ENCODE measurements around the gene PKNOX2. TPM values are rescaled to one million over a fixed set of nuclear protein-coding genes. Genes with fewer than 3 reads are reported as not detected.

PKNOX2 gene
- total RNA-seq, 4 donors from 2014 or later = 1.5 to 8.2 (median 3.6) TPM

- Histone ChIP-seq H3K36me3 (no peaks in the 10 kb centered on the region), H3K27me3 (peaks cover 3% of the 10 kb centered on the region), H3K9me3 (no peaks in the 10 kb centered on the region), H3K4me1 (no peaks in the 10 kb centered on the region), H3K27ac (no peak overlapping the region), H3K4me3 (no peak overlapping the region)
- 70% methylated on average over 8 of the region's 8 CpGs for WGBS
- no peak for DNase-seq (ENCODE audit: low spot score in 2 of 2)
- TF ChIP-seq POLR2A (IDR thresholded peaks at IDR 0.05) (no peak), POLR2AphosphoS5 (IDR thresholded peaks at IDR 0.05) (no peak), CTCF (IDR thresholded peaks at IDR 0.05) (no peak), EP300 (IDR thresholded peaks at IDR 0.05) (no peak)
Measured at GRCh38 chr11:125233736-125234275, 69.3 kb downstream of the PKNOX2 start.

GRCh38 chr11:125235071-125235471 lies 70.5 kb downstream of the PKNOX2 start:
- Histone ChIP-seq H3K4me3 (no peak overlapping the region), H3K4me1 (no peaks in the 10 kb centered on the region), H3K36me3 (no peaks in the 10 kb centered on the region), H3K9me3 (no peaks in the 10 kb centered on the region), H3K27me3 (peaks cover 3% of the 10 kb centered on the region), H3K27ac (no peak overlapping the region)
- 71% methylated on average over 5 of the region's 5 CpGs for WGBS
- no peak for DNase-seq (ENCODE audit: low spot score in 2 of 2)
- no peak for TF ChIP-seq EP300 (IDR thresholded peaks at IDR 0.05)
- no peak for TF ChIP-seq POLR2AphosphoS5 (IDR thresholded peaks at IDR 0.05)
- no peak for TF ChIP-seq POLR2A (IDR thresholded peaks at IDR 0.05)
- TF ChIP-seq CTCF (IDR thresholded peaks at IDR 0.05) = no peak

- Histone ChIP-seq H3K36me3 (no peaks in the 10 kb centered on the region), H3K4me3 (no peak overlapping the region), H3K27me3 (peaks cover 3% of the 10 kb centered on the region), H3K9me3 (no peaks in the 10 kb centered on the region), H3K4me1 (no peaks in the 10 kb centered on the region), H3K27ac (no peak overlapping the region)
- TF ChIP-seq POLR2A (IDR thresholded peaks at IDR 0.05) = no peak
- no peak for TF ChIP-seq CTCF (IDR thresholded peaks at IDR 0.05)
- no peak for TF ChIP-seq EP300 (IDR thresholded peaks at IDR 0.05)
- no peak for TF ChIP-seq POLR2AphosphoS5 (IDR thresholded peaks at IDR 0.05)
- WGBS = 85% methylated on average over 24 of the region's 24 CpGs
- no peak for DNase-seq (ENCODE audit: low spot score in 2 of 2)
Measured at GRCh38 chr11:125236072-125236825, 71.7 kb downstream of the PKNOX2 start.

- 83% methylated on average over 26 of the region's 26 CpGs for WGBS
- Histone ChIP-seq H3K9me3 (no peaks in the 10 kb centered on the region), H3K4me1 (no peaks in the 10 kb centered on the region), H3K4me3 (no peak overlapping the region), H3K36me3 (no peaks in the 10 kb centered on the region), H3K27me3 (no peaks in the 10 kb centered on the region), H3K27ac (no peak overlapping the region)
- no peak for DNase-seq (ENCODE audit: low spot score in 2 of 2)
- TF ChIP-seq POLR2AphosphoS5 (IDR thresholded peaks at IDR 0.05) (no peak), POLR2A (IDR thresholded peaks at IDR 0.05) (no peak), EP300 (IDR thresholded peaks at IDR 0.05) (no peak), CTCF (IDR thresholded peaks at IDR 0.05) (no peak)
Measured at GRCh38 chr11:125239585-125240560, 75.3 kb downstream of the PKNOX2 start.

Data from suprapubic skin (tissue), 4 donors.